HepG2 (cell line): Measurements from ENCODE around the gene HDLBP. TPM values are rescaled to one million over a fixed set of nuclear protein-coding genes. Genes with fewer than 3 reads are reported as not detected.

Source experiments
- ATAD3A ChIP-seq: sonication (generic); formaldehyde crosslinking; IDR thresholded peaks from 2 replicates; pipeline ENCODE4 v1.4.0; 2020; ENCODE audit warnings: missing genetic modification reagents
- ATF7 ChIP-seq, 2 experiments: fragments of 450-650 bp in 1 of 2; sonication (generic) in 1 of 2; formaldehyde crosslinking in 1 of 2; IDR thresholded peaks; 2 replicates each; pipeline versions ENCODE4 v1.4.0 to v1.6.1; 2016 to 2020; ENCODE audit warnings: antibody characterized with exemption in 1 of 2, mild to moderate bottlenecking in 1 of 2, missing genetic modification reagents in 1 of 2
- FOSL2 ChIP-seq: sonication (generic); formaldehyde crosslinking; IDR thresholded peaks from 2 replicates; pipeline ENCODE4 v1.4.0; 2020; ENCODE audit warnings: missing genetic modification reagents
- FOXM1 ChIP-seq: sonication (generic); formaldehyde crosslinking; IDR thresholded peaks from 2 replicates; pipeline ENCODE4 v1.5.0; 2020; ENCODE audit warnings: missing genetic modification reagents
- HNRNPUL1 ChIP-seq: fragments of 200-400 bp; formaldehyde crosslinking; IDR thresholded peaks from 2 replicates; pipeline ENCODE4 v1.6.1; 2017; ENCODE audit warnings: low read depth, mild to moderate bottlenecking, low read length, moderate library complexity
- HOXA5 ChIP-seq: sonication (generic); formaldehyde crosslinking; IDR thresholded peaks from 2 replicates; pipeline ENCODE4 v1.4.0; 2020; ENCODE audit warnings: missing genetic modification reagents
- MTF1 ChIP-seq: sonication (generic); formaldehyde crosslinking; IDR thresholded peaks from 2 replicates; pipeline ENCODE4 v1.5.0; 2020; ENCODE audit warnings: missing genetic modification reagents
- MTF2 ChIP-seq: sonication (generic); formaldehyde crosslinking; IDR thresholded peaks from 2 replicates; pipeline ENCODE4 v1.5.0; 2020; ENCODE audit warnings: missing genetic modification reagents, borderline replicate concordance
- MZF1 ChIP-seq: sonication (generic); formaldehyde crosslinking; IDR thresholded peaks from 2 replicates; pipeline ENCODE4 v1.8.1; 2023; ENCODE audit warnings: mild to moderate bottlenecking, missing genetic modification reagents, borderline replicate concordance
- NFE2L2 ChIP-seq: fragments of 150-350 bp; IDR thresholded peaks from 2 replicates; pipeline ENCODE4 v1.6.1; 2014; ENCODE audit warnings: low read length
- PITX1 ChIP-seq: sonication (generic); formaldehyde crosslinking; IDR thresholded peaks from 2 replicates; pipeline ENCODE4 v1.5.1; 2020; ENCODE audit warnings: mild to moderate bottlenecking, missing genetic modification reagents
- RBM22 ChIP-seq: fragments of 200-400 bp; formaldehyde crosslinking; optimal IDR thresholded peaks from 2 replicates; pipeline ENCODE3; 2017; ENCODE audit warnings: mild to moderate bottlenecking, low read length, moderate library complexity
- REPIN1 ChIP-seq: sonication (generic); formaldehyde crosslinking; IDR thresholded peaks from 2 replicates; pipeline ENCODE4 v1.8.0; 2022; ENCODE audit warnings: missing genetic modification reagents, low read depth, mild to moderate bottlenecking, borderline replicate concordance
- RXRA ChIP-seq: sonication (generic); formaldehyde crosslinking; IDR thresholded peaks from 2 replicates; pipeline ENCODE4 v1.5.1; 2020; ENCODE audit warnings: missing genetic modification reagents
- SALL1 ChIP-seq: sonication (generic); formaldehyde crosslinking; IDR thresholded peaks from 2 replicates; pipeline ENCODE4 v1.8.0; 2022; ENCODE audit warnings: mild to moderate bottlenecking, missing genetic modification reagents
- SIX1 ChIP-seq: sonication (generic); formaldehyde crosslinking; IDR thresholded peaks from 2 replicates; pipeline ENCODE4 v1.4.0; 2020; ENCODE audit warnings: missing genetic modification reagents, borderline replicate concordance
- SKI ChIP-seq: fragments of 450-650 bp; IDR thresholded peaks from one replicate; pipeline ENCODE4 v1.6.1; 2018; ENCODE audit warnings: mild to moderate bottlenecking; ENCODE audit not compliant: partially characterized antibody
- THYN1 ChIP-seq: sonication (generic); formaldehyde crosslinking; IDR thresholded peaks from 2 replicates; pipeline ENCODE4 v1.8.1; 2023; ENCODE audit warnings: low read depth, mild to moderate bottlenecking, moderate library complexity, missing genetic modification reagents, borderline replicate concordance
- TP53 ChIP-seq: sonication (generic); formaldehyde crosslinking; conservative IDR thresholded peaks from 2 replicates; pipeline ENCODE4 v1.4.0; 2020; ENCODE audit warnings: missing genetic modification reagents
- ZBTB21 ChIP-seq: sonication (generic); formaldehyde crosslinking; IDR thresholded peaks from 2 replicates; pipeline ENCODE4 v1.4.0; 2020; ENCODE audit warnings: missing genetic modification reagents
- ZFX ChIP-seq: sonication (generic); formaldehyde crosslinking; IDR thresholded peaks from 2 replicates; pipeline ENCODE4 v1.4.0; 2020; ENCODE audit warnings: mild to moderate bottlenecking, low read depth, missing genetic modification reagents, moderate library complexity
- ZFY ChIP-seq: sonication (generic); formaldehyde crosslinking; IDR thresholded peaks from 2 replicates; pipeline ENCODE4 v1.4.0; 2020; ENCODE audit warnings: missing genetic modification reagents
- ZNF138 ChIP-seq: sonication (generic); formaldehyde crosslinking; IDR thresholded peaks from 2 replicates; pipeline ENCODE4 v1.5.0; 2020; ENCODE audit warnings: mild to moderate bottlenecking, low read depth, missing genetic modification reagents
- ZNF335 ChIP-seq: sonication (generic); formaldehyde crosslinking; IDR thresholded peaks from 2 replicates; pipeline ENCODE4 v1.4.0; 2020; ENCODE audit warnings: missing genetic modification reagents
- ZNF350 ChIP-seq: sonication (generic); formaldehyde crosslinking; IDR thresholded peaks from 2 replicates; pipeline ENCODE4 v1.4.0; 2020; ENCODE audit warnings: mild to moderate bottlenecking, low read depth, missing genetic modification reagents, borderline replicate concordance
- ZNF468 ChIP-seq: sonication (generic); formaldehyde crosslinking; IDR thresholded peaks from 2 replicates; pipeline ENCODE4 v1.8.0; 2022; ENCODE audit warnings: mild to moderate bottlenecking, moderate library complexity, missing genetic modification reagents
- ZNF589 ChIP-seq: sonication (generic); formaldehyde crosslinking; conservative IDR thresholded peaks from 2 replicates; pipeline ENCODE4 v1.8.0; 2022; ENCODE audit warnings: mild to moderate bottlenecking, moderate library complexity, missing genetic modification reagents
- ZNF709 ChIP-seq: sonication (generic); formaldehyde crosslinking; IDR thresholded peaks from 2 replicates; pipeline ENCODE4 v1.5.0; 2020; ENCODE audit warnings: mild to moderate bottlenecking, missing genetic modification reagents
- ZSCAN12 ChIP-seq: sonication (generic); formaldehyde crosslinking; IDR thresholded peaks from 2 replicates; pipeline ENCODE4 v1.9.0; 2021; ENCODE audit warnings: mild to moderate bottlenecking, missing genetic modification reagents
- ZSCAN21 ChIP-seq: sonication (generic); formaldehyde crosslinking; IDR thresholded peaks from 2 replicates; pipeline ENCODE4 v1.8.0; 2022; ENCODE audit warnings: mild to moderate bottlenecking, missing genetic modification reagents, moderate library complexity, borderline replicate concordance
- polyA plus RNA-seq, 8 experiments: library from polyadenylated mRNA; depleted of rRNA in 3 of 8; stranded (reverse) in 7 of 8; unstranded in 1 of 8; fragments of >200 nt; fragmentation: Illumina TruSeq in 4 of 8; extraction: Trizol in 4 of 8; gene quantifications; 2 replicates each; pipeline versions ENCODE4 v1.2.1 to v1.2.3, GENCODE V29; 2011 to 2016; ENCODE audit warnings: low read depth in 4 of 8, missing spikeins in 1 of 8, mixed read lengths in 1 of 8; ENCODE audit not compliant: insufficient read depth in 1 of 8
- total RNA-seq, 5 experiments: library from RNA; depleted of rRNA; stranded (reverse); fragments of >200 nt; fragmentation: Illumina TruSeq; extraction: Trizol; gene quantifications; 2 replicates each; pipeline ENCODE4 v1.2.3, GENCODE V29; 2016; ENCODE audit warnings: low read depth in 1 of 5
- TF ChIP-seq, protein P1 (sequence below): sonication (generic); formaldehyde crosslinking; IDR thresholded peaks from 2 replicates; pipeline ENCODE4 v1.5.0; 2020; ENCODE audit warnings: missing genetic modification reagents, mild to moderate bottlenecking, borderline replicate concordance

HDLBP gene
- total and polyA plus RNA-seq, 2 of the 13 experiments (the other 11 are each of a cell fraction or from before 2014, with no cell fraction given) = 464 to 707 TPM

DNA sequence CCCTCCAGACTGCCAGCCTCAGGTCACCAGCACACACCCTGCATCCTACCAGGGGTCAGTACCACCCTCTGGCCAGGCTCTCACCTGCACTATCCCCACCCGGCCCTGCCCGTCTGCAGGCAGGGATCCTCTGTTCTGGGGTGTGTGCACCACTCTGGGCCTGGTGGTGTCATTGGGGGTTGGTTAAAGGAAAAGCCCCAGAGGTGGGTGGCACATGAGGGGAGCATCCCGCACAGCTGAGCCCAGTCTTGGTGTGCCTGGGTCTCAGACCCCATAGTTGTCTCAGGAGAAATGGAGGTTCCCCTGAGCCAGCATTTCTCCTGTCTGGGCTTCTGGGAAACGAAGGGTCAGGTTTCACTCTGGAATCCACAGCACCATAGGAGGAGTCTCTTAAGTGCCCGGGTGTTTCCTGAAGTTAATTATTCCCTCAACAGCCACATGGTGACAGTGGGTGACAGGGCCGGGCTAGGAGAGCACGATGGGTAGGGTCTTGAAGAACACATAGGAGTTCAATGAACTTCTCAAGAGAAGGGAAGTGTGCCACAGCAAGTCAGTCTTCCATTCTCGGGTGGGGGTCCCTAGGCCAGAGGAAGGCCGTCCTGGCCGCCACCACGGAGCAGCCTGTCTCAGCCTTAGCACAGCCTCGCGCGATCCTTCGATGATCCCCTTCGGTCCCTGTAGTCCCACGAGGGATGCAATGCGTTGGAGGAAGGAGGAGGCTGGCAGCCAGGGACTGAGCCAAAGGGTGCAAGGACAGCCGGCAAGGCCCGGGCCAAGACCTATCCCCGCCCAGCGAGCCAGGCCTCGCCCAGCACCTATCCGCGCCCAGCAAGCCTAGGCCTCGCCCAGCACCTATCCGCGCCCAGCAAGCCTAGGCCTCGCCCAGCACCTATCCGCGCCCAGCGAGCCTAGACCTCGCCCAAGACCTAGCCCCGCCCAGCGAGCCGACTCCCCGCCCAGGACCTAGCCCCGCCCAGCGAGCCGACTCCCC lies 39.5 kb upstream of the HDLBP start (continued):
- TF ChIP-seq ZFY (peak; percentile 84), ZNF335 (CRISPR knock-in tag) (0 out of 2 replicates have a peak, but pooled peaks have one; percentile 29), ZBTB21 (CRISPR knock-in tag) (no peak), TP53 (CRISPR knock-in tag) (no peak), PITX1 (CRISPR knock-in tag) (peak; percentile 80), ZNF350 (CRISPR knock-in tag) (peak; percentile 28; the same call in 1 of the 2 replicates), ZSCAN21 (peak; percentile 54), HOXA5 (peak; percentile 37; the same call in 1 of the 2 replicates), ATF7 (IDR thresholded peaks at IDR 0.05) (no peak), ATF7 (CRISPR knock-in tag; IDR thresholded peaks at IDR 0.05) (no peak), SALL1 (CRISPR knock-in tag) (peak; percentile 70), RXRA (CRISPR knock-in tag) (peak; percentile 73), ZFX (CRISPR knock-in tag) (peak; percentile 94), THYN1 (CRISPR knock-in tag) (no peak), ZNF138 (CRISPR knock-in tag) (no peak), FOSL2 (CRISPR knock-in tag) (no peak; the same call in 1 of the 2 replicates), SKI (peak; percentile 12), ZNF709 (0 out of 2 replicates have a peak, but pooled peaks have one; percentile 30), MTF1 (CRISPR knock-in tag) (no peak), NFE2L2 (no peak), HNRNPUL1 (no peak), ZNF589 (no peak), REPIN1 (CRISPR knock-in tag) (peak; percentile 11; the same call in 1 of the 2 replicates), MZF1 (CRISPR knock-in tag) (no peak; the same call in 1 of the 2 replicates), ZNF468 (CRISPR knock-in tag) (0 out of 2 replicates have a peak, but pooled peaks have one; percentile 70), ZSCAN12 (CRISPR knock-in tag) (no peak), FOXM1 (CRISPR knock-in tag) (no peak), ATAD3A (CRISPR knock-in tag) (peak; percentile 70; the same call in 1 of the 2 replicates), SIX1 (CRISPR knock-in tag) (peak; percentile 92), MTF2 (no peak), RBM22 (peak; percentile 97)
- TF ChIP-seq, protein P1, sequence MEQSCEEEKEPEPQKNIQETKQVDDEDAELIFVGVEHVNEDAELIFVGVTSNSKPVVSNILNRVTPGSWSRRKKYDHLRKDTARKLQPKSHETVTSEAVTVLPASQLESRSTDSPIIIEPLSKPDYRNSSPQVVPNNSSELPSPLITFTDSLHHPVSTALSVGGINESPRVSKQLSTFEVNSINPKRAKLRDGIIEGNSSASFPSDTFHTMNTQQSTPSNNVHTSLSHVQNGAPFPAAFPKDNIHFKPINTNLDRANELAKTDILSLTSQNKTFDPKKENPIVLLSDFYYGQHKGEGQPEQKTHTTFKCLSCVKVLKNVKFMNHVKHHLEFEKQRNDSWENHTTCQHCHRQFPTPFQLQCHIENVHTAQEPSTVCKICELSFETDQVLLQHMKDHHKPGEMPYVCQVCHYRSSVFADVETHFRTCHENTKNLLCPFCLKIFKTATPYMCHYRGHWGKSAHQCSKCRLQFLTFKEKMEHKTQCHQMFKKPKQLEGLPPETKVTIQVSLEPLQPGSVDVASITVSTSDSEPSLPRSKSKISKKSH (CRISPR knock-in tag) = peak; percentile 53; the same call in 1 of the 2 replicates
